ENCODE measurements around the gene CRYGA.
A peak's percentile ranks its signal among the peaks of the same experiment; 100 is the strongest.

The CRYGA gene

GRCh38 chr2:208163489-208163888 lies at the start of gene CRYGA:
Gene CRYGA (minus strand): TSS chr2:208163589. CDS start chr2:208163556, 33 bp downstream.
- no peak for DNase-seq (ENCODE audit: low read depth in 2 of 2, low spot score in 1 of 2)

- DNase-seq (ENCODE audit: low read depth in 2 of 2, low spot score in 1 of 2), result no peak
These were observed 47.5 kb upstream of the CRYGA start for GRCh38 chr2:208210688-208211451.

GRCh38 chr2:208208335-208209085 lies 45.1 kb upstream of the CRYGA start:
- no peak for DNase-seq (ENCODE audit: low read depth in 2 of 2, low spot score in 1 of 2)

- DNase-seq (ENCODE audit: low read depth in 2 of 2, low spot score in 1 of 2), result no peak
These were observed 44.4 kb upstream of the CRYGA start for GRCh38 chr2:208207769-208208168.

GRCh38 chr2:208204166-208204565 lies 40.8 kb upstream of the CRYGA start:
- no peak for DNase-seq (ENCODE audit: low read depth in 2 of 2, low spot score in 1 of 2)

GRCh38 chr2:208195531-208195930 lies 32.1 kb upstream of the CRYGA start:
- no peak for DNase-seq (ENCODE audit: low read depth in 2 of 2, low spot score in 1 of 2)

GRCh38 chr2:208192611-208193236 lies 29.3 kb upstream of the CRYGA start:
- DNase-seq (ENCODE audit: low read depth in 2 of 2, low spot score in 1 of 2), result no peak

- no peak for DNase-seq (ENCODE audit: low read depth in 2 of 2, low spot score in 1 of 2)
These were observed 26.6 kb upstream of the CRYGA start, which contains the start of gene C2orf80 for GRCh38 chr2:208189810-208190503. Gene C2orf80 (minus strand): TSS chr2:208190030. CDS start chr2:208186986, 3,044 bp downstream.

- no peak for DNase-seq (ENCODE audit: low read depth in 2 of 2, low spot score in 1 of 2)
These were observed 25.9 kb upstream of the CRYGA start for GRCh38 chr2:208189069-208189809.

- no peak for DNase-seq (ENCODE audit: low read depth in 2 of 2, low spot score in 1 of 2)
These were observed 23.5 kb upstream of the CRYGA start for GRCh38 chr2:208186893-208187292.

GRCh38 chr2:208186465-208186864 lies 23.1 kb upstream of the CRYGA start:
- no peak for DNase-seq (ENCODE audit: low read depth in 2 of 2, low spot score in 1 of 2)

- no peak for DNase-seq (ENCODE audit: low read depth in 2 of 2, low spot score in 1 of 2)
These were observed 20.8 kb upstream of the CRYGA start for GRCh38 chr2:208183972-208184705.

- DNase-seq (ENCODE audit: low read depth in 2 of 2, low spot score in 1 of 2), result no peak
These were observed 20.1 kb upstream of the CRYGA start for GRCh38 chr2:208183526-208183925.

GRCh38 chr2:208182835-208183234 lies 19.4 kb upstream of the CRYGA start:
- no peak for DNase-seq (ENCODE audit: low read depth in 2 of 2, low spot score in 1 of 2)

GRCh38 chr2:208179028-208179609 lies 15.7 kb upstream of the CRYGA start:
- no peak for DNase-seq (ENCODE audit: low read depth in 2 of 2, low spot score in 1 of 2)

- DNase-seq (ENCODE audit: low read depth in 2 of 2, low spot score in 1 of 2), result no peak
These were observed 12.4 kb upstream of the CRYGA start for GRCh38 chr2:208175840-208176153.

- DNase-seq (ENCODE audit: low read depth in 2 of 2, low spot score in 1 of 2), result peak; percentile 16 to 31
These were observed 11.9 kb upstream of the CRYGA start for GRCh38 chr2:208175069-208175839.

- no peak for DNase-seq (ENCODE audit: low read depth in 2 of 2, low spot score in 1 of 2)
These were observed 10.8 kb upstream of the CRYGA start for GRCh38 chr2:208174144-208174543.

GRCh38 chr2:208172125-208172524 lies 8.7 kb upstream of the CRYGA start:
- DNase-seq (ENCODE audit: low read depth in 2 of 2, low spot score in 1 of 2), result no peak
